Activated B cell treated with CpG ODN at 0.5 μM for 24 hours (primary cell): Measurements from ENCODE around the gene ZNF157. TPM values are rescaled to one million over a fixed set of nuclear protein-coding genes. Genes with fewer than 3 reads are reported as not detected.
A peak's percentile ranks its signal among the peaks of the same experiment; 100 is the strongest.

Experiments used
- ATAC-seq: fragments of 200-7000 bp; cut with Tn5 transposase; one replicate; pipeline ENCODE4 v1.10.0; 2021; ENCODE audit warnings: low read depth, mild to moderate bottlenecking, moderate library complexity
- CTCF ChIA-PET: fragments of 350-600 bp; sonication (Branson Sonifier 250); formaldehyde crosslinking; loops from one replicate; lab custom pipeline; 2021; ENCODE audit warnings: antibody characterized with exemption; lab: Charles Lee
- POLR2A ChIA-PET: fragments of 350-600 bp; sonication (Branson Sonifier 250); formaldehyde crosslinking; loops from one replicate; lab custom pipeline; 2021; ENCODE audit warnings: antibody characterized with exemption; lab: Charles Lee
- DNase-seq: peaks from one replicate; pipeline ENCODE4 v3.0.0; 2022
- H3K27ac Mint-ChIP-seq: one replicate; pipeline ENCODE4 v1.8.0; 2020; ENCODE audit warnings: mixed read lengths
- H3K27me3 Mint-ChIP-seq: one replicate; pipeline ENCODE4 v1.8.0; 2021; ENCODE audit warnings: mixed read lengths
- H3K36me3 Mint-ChIP-seq: one replicate; pipeline ENCODE4 v1.8.0; 2021; ENCODE audit warnings: low read depth, mixed read lengths
- H3K4me1 Mint-ChIP-seq: one replicate; pipeline ENCODE4 v1.8.0; 2021; ENCODE audit warnings: mixed read lengths
- H3K4me3 Mint-ChIP-seq: one replicate; pipeline ENCODE4 v1.8.0; 2020; ENCODE audit warnings: mild to moderate bottlenecking, mixed read lengths
- H3K9me3 Mint-ChIP-seq: one replicate; pipeline ENCODE4 v1.8.0; 2020; ENCODE audit warnings: mixed read lengths
- CTCF ChIP-seq: fragments of 200-600 bp; IDR thresholded peaks from one replicate; pipeline ENCODE4 v1.8.0; 2022; ENCODE audit warnings: antibody characterized with exemption, mild to moderate bottlenecking
- intact Hi-C: fragments of 100-400 bp; cut with micrococcal nuclease; formaldehyde crosslinking; loops from one replicate; pipeline ENCODE4 v1.15.1; 2024
- total RNA-seq: library from RNA; stranded (reverse); gene quantifications from 2 replicates; pipeline ENCODE4 v1.2.3, GENCODE V29; 2022

ZNF157 gene
- total RNA-seq, 1 donor from 2014 or later: 1.2 TPM

DNA sequence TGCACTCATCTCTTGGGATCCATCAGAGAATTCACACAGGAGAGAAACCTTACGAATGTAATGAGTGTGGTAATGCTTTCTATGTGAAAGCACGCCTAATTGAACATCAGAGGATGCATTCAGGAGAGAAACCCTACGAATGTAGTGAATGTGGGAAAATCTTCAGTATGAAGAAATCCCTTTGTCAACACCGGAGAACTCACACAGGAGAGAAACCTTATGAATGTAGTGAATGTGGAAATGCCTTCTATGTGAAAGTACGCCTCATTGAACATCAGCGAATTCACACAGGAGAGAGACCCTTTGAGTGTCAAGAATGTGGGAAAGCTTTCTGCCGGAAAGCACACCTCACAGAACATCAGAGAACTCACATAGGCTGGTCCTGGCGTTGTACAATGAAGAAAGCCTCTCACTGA lies 42.8 kb downstream of the ZNF157 start:
- peaks cover 5% of the 10 kb centered on the region for H3K9me3 Mint-ChIP-seq
- no peaks in the 10 kb centered on the region for H3K4me1 Mint-ChIP-seq
- H3K27ac Mint-ChIP-seq: no peak overlapping the region
- DNase-seq: no peak
- ATAC-seq: no peak
- CTCF ChIA-PET: no interaction called here
- POLR2A ChIA-PET: no interaction called here
- H3K27me3 Mint-ChIP-seq: no peaks in the 10 kb centered on the region
- intact Hi-C loops: no loop called here
- H3K36me3 Mint-ChIP-seq: peaks cover 24% of the 10 kb centered on the region
- H3K4me3 Mint-ChIP-seq: no peak overlapping the region
- no peak for TF ChIP-seq CTCF

DNA sequence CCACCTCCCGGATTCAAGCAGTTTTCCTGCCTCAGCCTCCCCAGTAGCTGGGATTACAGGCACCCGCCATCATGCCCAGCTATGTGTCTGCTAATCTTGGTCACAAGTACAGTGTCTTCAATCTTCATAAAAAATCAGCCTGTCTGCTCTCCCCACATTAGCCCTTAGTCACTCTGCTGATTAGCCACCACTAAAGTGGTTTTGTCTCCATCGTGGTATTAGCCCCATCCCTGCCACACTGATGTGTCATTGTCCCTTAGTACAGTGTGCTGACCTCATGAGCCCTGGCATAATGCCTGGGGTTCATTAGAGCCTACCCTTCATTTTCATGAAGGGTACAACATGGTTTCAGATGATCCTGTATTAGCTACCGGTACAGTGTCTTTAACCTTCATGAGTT lies 49.9 kb downstream of the ZNF157 start:
- Mint-ChIP-seq H3K27ac (no peak overlapping the region), H3K4me3 (no peak overlapping the region), H3K36me3 (no peaks in the 10 kb centered on the region), H3K9me3 (no peaks in the 10 kb centered on the region), H3K4me1 (peaks cover 17% of the 10 kb centered on the region), H3K27me3 (no peaks in the 10 kb centered on the region)
- ChIA-PET POLR2A (no interaction called here), CTCF (no interaction called here)
- DNase-seq: no peak
- intact Hi-C loops: no loop called here
- no peak for ATAC-seq
- TF ChIP-seq CTCF: no peak

DNA sequence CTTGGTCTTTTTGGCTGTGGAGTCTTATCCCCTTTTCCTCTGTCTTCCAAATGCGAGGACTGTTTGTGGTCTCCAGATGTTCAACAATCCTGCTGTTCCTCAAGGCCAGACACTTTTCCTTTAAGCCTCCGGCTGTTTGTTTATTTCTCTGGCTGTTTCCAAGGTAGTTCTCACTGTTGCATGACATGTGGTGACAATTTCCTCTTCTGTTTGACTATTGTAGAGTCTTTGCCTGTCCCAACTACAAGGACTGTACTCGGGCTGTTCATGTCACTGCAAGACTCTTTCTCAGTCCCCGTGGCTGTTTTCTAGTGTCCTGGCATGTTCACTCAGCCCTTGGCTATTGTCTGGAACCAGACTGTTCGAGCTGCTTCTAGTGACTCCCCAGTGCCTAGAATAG lies 50.6 kb downstream of the ZNF157 start:
- no peaks in the 10 kb centered on the region for H3K9me3 Mint-ChIP-seq
- ChIA-PET POLR2A (no interaction called here), CTCF (no interaction called here)
- ATAC-seq: peak; percentile 47
- H3K4me3 Mint-ChIP-seq: no peak overlapping the region
- intact Hi-C loops: no loop called here
- no peak for TF ChIP-seq CTCF
- DNase-seq: no peak
- no peaks in the 10 kb centered on the region for H3K27me3 Mint-ChIP-seq
- peaks cover 17% of the 10 kb centered on the region for H3K4me1 Mint-ChIP-seq
- no peaks in the 10 kb centered on the region for H3K36me3 Mint-ChIP-seq
- H3K27ac Mint-ChIP-seq: peak overlapping the region; percentile 74

GRCh38 chrX:47422444-47422843 lies 52.1 kb downstream of the ZNF157 start:
- Mint-ChIP-seq H3K27me3 (no peaks in the 10 kb centered on the region), H3K27ac (no peak overlapping the region), H3K4me1 (peaks cover 17% of the 10 kb centered on the region), H3K36me3 (no peaks in the 10 kb centered on the region), H3K4me3 (no peak overlapping the region), H3K9me3 (no peaks in the 10 kb centered on the region)
- intact Hi-C loops: no loop called here
- ATAC-seq (no peak), DNase-seq (no peak)
- ChIA-PET CTCF (no interaction called here), POLR2A (no interaction called here)
- TF ChIP-seq CTCF: no peak

DNA sequence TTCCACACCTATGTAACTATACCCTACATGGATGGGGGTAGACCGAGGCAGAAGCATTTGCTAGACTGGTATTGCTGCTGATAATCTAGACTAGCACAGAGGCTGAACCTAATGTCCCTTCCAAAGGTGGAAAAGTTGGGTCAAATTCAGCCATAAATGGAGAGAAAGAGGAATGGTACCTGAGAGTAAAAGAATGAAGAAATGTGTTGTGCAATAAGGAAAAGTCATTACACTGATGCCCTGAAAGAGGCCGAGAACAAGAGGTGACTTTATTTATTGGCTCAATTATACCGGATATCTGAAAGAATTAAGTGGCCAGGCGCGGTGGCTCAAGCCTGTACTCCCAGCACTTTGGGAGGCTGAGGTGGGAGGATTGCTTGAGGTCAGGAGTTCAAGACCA lies 60.5 kb downstream of the ZNF157 start:
- ChIA-PET CTCF (no interaction called here), POLR2A (no interaction called here)
- Mint-ChIP-seq H3K4me1 (no peaks in the 10 kb centered on the region), H3K9me3 (no peaks in the 10 kb centered on the region), H3K27me3 (no peaks in the 10 kb centered on the region), H3K4me3 (no peak overlapping the region), H3K27ac (no peak overlapping the region), H3K36me3 (no peaks in the 10 kb centered on the region)
- TF ChIP-seq CTCF: no peak
- DNase-seq: no peak
- intact Hi-C loops: no loop called here
- ATAC-seq: no peak
